GM18867 (cell line): Measurements from ENCODE around the gene NEMF.
A peak's percentile ranks its signal among the peaks of the same experiment; 100 is the strongest.
"Not testable (repeated sequence)": the region's sequence is repeated elsewhere in the genome, so short reads cannot be mapped to it uniquely, and the experiment has no call there.

ENCODE experiments used
- ATAC-seq: cut with Tn5 transposase; IDR thresholded peaks from one replicate; pipeline ENCODE4 v1.9.1; 2021; ENCODE audit warnings: mild to moderate bottlenecking, moderate library complexity; ENCODE audit not compliant: unreplicated experiment

NEMF gene

GRCh38 chr14:49879646-49880204 lies 27.1 kb upstream of the NEMF start:
- ATAC-seq, result peak; percentile 76

DNA sequence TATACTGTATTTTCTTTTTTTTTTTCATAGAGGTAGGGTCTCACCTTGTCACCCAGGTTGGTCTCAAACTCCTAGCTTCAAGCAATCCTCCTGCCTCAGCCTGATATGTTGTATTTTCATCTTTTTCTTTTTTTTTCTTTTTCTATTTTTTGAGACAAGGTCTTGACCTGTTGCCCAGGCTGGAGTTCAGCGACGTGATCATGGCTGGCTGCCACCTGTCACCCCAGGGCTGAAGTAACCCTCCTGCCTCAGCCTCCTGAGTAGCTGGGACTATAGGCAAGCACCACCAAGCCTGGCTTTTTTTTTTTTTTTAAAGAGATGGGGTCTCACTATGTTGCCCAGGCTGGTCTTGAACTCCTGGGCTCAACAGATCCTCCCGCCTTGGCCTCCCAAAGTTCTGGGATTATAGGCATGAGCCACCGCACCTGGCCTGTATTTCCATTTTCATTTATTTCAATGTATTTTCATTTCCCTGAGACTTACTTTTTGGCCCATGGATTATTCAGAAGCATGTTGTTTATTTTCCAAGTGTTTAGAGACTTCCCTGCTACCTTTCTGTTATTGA lies 24.1 kb upstream of the NEMF start:
- no peak for ATAC-seq

DNA sequence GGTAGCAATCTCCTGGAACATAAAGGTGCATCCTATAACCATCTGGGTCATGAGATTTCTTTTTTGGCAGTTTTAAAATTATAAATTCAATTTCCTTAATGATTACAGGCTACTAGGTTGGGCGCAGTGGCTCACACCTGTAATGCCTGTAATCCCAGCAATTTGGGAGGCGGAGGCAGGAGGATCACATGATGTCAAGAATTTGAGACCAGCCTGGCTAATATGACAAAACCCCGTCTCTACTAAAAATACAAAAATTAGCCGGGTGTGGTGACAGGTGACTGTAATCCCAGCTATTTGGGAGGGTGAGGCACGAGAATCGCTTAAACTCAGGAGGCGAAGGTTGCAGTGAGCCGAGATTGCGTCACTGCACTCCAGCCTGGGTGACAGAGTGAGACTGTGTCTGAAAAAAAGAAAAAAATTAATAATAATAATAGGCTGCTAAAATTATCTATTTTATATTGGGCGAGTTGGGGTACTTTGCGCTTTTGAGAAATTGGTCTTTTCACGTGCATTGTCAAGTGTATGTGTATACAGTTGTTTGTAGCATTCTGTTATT lies 23.1 kb upstream of the NEMF start:
- ATAC-seq, result no peak

DNA sequence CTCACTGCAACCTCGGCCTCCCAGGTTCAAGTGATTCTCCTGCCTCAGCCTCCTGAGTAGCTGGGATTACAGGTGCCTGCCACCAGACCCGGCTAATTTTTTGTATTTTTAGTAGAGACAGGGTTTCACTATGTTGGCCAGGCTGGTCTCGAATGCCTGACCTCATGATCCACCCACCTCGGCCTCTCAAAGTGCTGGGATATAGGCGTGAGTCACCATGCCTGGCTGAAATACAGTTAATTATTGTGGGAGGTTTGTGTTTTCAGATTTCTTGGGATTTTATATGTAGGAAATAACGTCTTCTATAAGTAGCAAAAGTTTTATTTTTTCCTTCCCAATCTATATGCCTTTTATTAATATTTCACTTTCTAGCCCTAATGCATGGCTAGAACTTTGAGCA lies 21.0 kb upstream of the NEMF start:
- not testable (repeated sequence) for ATAC-seq

GRCh38 chr14:49870908-49871307 lies 18.3 kb upstream of the NEMF start:
- no peak for ATAC-seq

DNA sequence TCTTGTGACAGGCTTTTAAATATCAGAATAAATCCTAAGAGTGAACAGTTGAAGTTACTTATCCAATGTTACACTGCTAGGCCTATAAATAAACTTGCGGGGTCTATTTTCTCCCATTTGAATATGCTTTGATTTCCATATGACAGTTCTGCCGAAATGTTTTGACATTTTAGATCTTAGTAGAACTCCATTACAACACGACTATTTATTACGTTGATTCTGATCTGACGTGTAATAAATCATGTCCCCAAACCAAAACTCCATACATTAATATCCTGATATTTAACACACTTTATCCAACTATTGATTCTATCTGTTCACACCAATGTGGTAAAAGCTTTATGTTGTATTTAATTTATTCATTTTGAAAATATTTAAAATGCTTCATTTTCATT lies 16.1 kb upstream of the NEMF start:
- ATAC-seq, result no peak

DNA sequence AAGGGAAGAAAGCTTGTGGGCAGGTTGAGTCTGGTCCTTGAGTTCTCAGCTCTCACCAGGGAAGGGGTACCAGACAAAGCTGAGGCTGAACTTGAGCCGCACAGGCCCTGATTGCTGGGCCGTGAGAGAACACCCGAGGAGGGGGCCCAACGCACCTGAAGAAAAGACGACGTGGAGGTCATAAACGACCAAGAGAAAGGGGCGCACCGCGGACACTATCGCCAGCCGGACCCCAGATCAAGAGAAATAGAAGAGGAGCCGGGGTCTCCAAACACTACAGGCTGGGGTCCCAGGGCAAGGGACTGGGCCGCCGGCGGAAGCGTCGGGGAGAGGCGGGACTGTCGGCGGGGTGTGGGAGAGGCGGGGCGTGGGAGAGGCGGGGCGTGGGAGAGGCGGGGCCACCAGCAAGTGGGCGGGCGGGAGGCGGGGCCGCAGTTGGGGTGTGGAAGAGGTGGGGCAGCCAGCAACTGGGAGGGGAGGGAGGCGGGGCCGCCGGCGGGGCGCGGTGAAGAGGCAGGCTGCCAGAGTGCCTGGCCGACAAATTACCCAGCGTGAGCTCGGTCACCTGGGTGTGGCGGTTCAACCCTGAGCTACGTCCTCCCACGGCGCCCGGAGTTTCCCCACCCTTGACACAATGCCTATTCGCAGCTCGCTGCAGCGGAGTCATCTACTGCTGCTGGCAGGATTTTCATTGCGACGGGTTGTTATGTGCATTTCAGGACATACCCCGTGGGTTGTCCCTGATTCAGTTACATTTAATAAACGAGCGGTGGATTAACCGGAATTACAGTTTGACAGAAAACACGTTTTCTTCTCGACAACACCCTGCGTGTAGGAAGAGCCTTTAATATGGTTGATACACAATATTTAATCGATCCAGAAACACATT lies 15.5 kb upstream of the NEMF start:
- peak; percentile 86 for ATAC-seq

DNA sequence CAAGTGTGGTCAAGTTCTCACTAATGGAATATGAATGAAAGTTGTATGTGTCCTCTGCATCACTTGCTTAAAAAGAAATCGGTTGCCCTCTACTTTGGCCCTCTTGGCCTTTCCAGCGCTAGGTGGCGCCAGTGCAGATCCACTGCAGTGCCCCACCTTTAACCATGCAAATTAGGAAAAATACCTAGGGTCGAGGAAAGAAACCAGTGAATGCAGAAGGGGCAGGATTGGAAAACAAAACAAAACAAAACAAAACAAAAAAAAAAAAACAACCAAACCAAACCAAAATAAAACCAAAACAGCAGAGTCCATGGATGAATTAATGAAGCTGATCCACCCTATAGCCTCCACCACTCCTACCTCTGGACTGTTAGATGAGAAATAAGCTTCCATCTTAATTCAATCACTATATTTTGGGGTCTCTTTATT lies 12.9 kb upstream of the NEMF start:
- no peak for ATAC-seq

- no peak for ATAC-seq
Observed at GRCh38 chr14:49863487-49864281, 11.1 kb upstream of the NEMF start.

- peak; percentile 32 for ATAC-seq
Observed at GRCh38 chr14:49862089-49862673, 9.6 kb upstream of the NEMF start.

- ATAC-seq, result peak; percentile 13
Observed at GRCh38 chr14:49861699-49862088, 9.1 kb upstream of the NEMF start.

- no peak for ATAC-seq
Observed at GRCh38 chr14:49860988-49861698, 8.6 kb upstream of the NEMF start.

DNA sequence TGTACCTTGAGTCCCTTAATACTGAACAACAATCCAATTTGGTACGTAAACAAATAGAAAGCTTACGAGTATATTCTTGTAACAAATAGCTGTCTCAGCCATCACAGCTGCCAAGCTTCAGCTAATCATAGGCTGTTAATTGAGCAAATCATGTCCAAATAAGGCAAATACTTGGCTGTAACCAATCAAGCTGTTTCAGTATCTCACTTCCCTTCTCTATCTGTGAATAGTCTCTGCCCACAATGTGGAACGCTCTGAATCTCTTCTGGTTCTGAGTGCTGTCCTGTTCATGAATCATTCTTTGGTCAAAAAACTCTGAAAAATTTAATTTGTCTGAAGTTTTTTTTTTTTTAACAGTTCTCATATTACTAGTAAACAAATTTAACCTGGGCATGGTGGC lies 5.8 kb upstream of the NEMF start:
- ATAC-seq, result no peak

DNA sequence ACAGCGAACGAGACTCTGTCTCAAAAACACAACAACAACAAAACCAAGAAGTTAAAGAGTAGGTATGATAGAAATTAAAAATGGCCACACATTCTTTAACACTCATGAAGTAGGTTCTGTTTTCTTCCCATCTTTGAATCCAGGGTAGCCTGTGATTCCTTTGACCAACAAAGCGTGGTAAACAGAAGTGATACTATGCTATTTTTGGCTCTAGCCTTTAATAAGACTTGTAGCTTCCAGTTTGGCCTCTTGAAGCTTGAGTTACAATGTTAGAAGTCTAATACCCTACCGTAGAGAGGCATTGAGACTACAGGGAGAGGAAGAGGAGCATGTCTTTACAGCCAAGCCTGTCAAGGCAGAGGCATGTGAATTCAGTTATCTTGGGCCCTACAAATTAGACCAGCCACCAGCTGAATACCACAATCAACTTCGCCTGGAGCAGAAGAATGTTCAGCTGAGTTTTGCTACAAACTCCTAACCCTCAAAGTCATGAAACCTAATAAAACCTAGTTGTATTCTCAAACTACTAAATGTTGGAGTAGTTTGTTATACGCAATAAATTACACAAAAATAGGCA lies 4.9 kb upstream of the NEMF start:
- no peak for ATAC-seq

GRCh38 chr14:49853572-49854375 lies 1.2 kb upstream of the NEMF start:
- peak; percentile 59 for ATAC-seq

DNA sequence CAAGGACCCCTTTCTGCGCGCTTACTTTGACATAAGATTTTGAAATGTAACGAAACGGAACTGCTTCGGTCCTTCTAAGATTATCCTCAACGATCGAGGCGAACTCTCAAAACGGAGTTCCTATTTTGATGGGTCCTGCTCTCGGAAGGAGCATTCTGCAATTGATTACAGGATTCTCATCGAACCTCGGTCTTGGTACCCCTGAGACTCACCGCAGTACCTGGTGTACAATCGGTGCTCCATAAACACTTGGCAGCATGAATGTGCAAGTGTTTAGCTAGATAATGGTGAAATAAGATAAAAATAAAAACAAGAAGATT lies 530 bp upstream of the NEMF start:
- ATAC-seq, result peak; percentile 4

GRCh38 chr14:49851813-49852212 lies 775 bp downstream of the NEMF start:
- no peak for ATAC-seq

DNA sequence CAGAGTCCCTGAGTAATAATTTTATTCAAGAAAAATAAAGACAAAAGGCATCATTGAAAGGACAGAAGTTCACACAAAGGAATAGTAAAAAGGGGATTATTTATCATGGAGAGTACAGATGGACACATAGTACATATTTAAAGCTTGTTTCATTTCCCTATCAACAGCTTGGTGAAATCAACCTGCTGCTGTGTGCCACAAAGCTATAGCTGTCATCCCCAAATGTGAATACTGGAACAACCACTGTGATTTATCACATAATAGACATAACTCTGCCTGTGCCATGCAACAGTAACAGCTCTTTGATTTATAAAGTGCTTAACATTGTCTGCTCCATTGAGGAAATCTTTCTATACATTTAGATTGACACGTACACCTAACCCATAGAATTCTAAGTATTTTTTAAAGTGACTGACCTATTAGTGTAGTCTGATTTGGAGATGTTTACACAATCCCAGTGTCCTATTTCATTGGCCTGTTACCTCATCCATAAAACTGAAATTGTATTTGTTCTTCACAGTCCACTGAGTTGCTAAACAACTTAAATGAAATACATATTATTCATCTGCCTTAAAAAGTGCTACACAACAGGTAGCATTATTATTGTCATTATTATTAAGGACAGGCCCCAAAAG lies 3.3 kb downstream of the NEMF start:
- ATAC-seq, result no peak

- no peak for ATAC-seq
Observed at GRCh38 chr14:49828640-49829039, 23.9 kb downstream of the NEMF start.
